Type B pancreatic cell (in vitro differentiated cells): Measurements from ENCODE around the gene P2RY8. TPM values are rescaled to one million over a fixed set of nuclear protein-coding genes. Genes with fewer than 3 reads are reported as not detected.
A peak's percentile ranks its signal among the peaks of the same experiment; 100 is the strongest.
"Not testable (repeated sequence)": the region's sequence is repeated elsewhere in the genome, so short reads cannot be mapped to it uniquely, and the experiment has no call there.

Experiments used
- DNase-seq: peaks from one replicate; pipeline ENCODE4 v3.0.0; 2021; ENCODE audit warnings: mixed read lengths; ENCODE audit not compliant: unreplicated experiment; ENCODE audit errors: extremely low spot score
- H3K27ac Mint-ChIP-seq: 2 replicates; pipeline ENCODE4 v1.8.0; 2021; ENCODE audit warnings: mild to moderate bottlenecking, mixed read lengths
- H3K27me3 Mint-ChIP-seq: 2 replicates; pipeline ENCODE4 v1.8.0; 2021; ENCODE audit warnings: mixed read lengths
- H3K36me3 Mint-ChIP-seq: 2 replicates; pipeline ENCODE4 v1.8.0; 2021; ENCODE audit warnings: mixed read lengths
- H3K4me1 Mint-ChIP-seq: one replicate; pipeline ENCODE4 v1.8.0; 2021; ENCODE audit warnings: mixed read lengths; ENCODE audit not compliant: unreplicated experiment
- H3K4me3 Mint-ChIP-seq: 2 replicates; pipeline ENCODE4 v1.8.0; 2021; ENCODE audit warnings: mild to moderate bottlenecking, mixed read lengths
- H3K9me3 Mint-ChIP-seq: 2 replicates; pipeline ENCODE4 v1.8.0; 2021; ENCODE audit warnings: mixed read lengths
- CTCF ChIP-seq: fragments of 200-600 bp; sonication (generic); conservative IDR thresholded peaks from 2 replicates; pipeline ENCODE4 v1.5.0; 2021; ENCODE audit warnings: antibody characterized with exemption, mild to moderate bottlenecking
- total RNA-seq: library from RNA; stranded (reverse); gene quantifications from 2 replicates; pipeline ENCODE4 v1.2.1, GENCODE V29; 2021; ENCODE audit warnings: low replicate concordance

Gene P2RY8
- total RNA-seq, 1 donor from 2014 or later: not detected

- Mint-ChIP-seq H3K27me3 (no peaks in the 10 kb centered on the region), H3K4me1 (no peaks in the 10 kb centered on the region), H3K4me3 (no peak overlapping the region), H3K9me3 (no peaks in the 10 kb centered on the region), H3K36me3 (no peaks in the 10 kb centered on the region), H3K27ac (no peak overlapping the region)
- TF ChIP-seq CTCF: no peak
- no peak for DNase-seq
Observed at GRCh38 chrX:1577845-1578244, 40.9 kb upstream of the P2RY8 start.

- no peak for DNase-seq
- H3K36me3 Mint-ChIP-seq: no peaks in the 10 kb centered on the region
Observed at GRCh38 chrX:1576201-1576992, 39.4 kb upstream of the P2RY8 start.

GRCh38 chrX:1574181-1574580, 37.2 kb upstream of the P2RY8 start:
- H3K9me3 Mint-ChIP-seq, H3K27ac Mint-ChIP-seq, DNase-seq, H3K4me3 Mint-ChIP-seq, H3K36me3 Mint-ChIP-seq, H3K27me3 Mint-ChIP-seq, H3K4me1 Mint-ChIP-seq: not testable (repeated sequence)

More at GRCh38 chrX:1576201-1576992, 39.4 kb upstream of the P2RY8 start:
- Mint-ChIP-seq H3K9me3 (no peaks in the 10 kb centered on the region), H3K4me3 (no peak overlapping the region), H3K27me3 (no peaks in the 10 kb centered on the region), H3K27ac (no peak overlapping the region), H3K4me1 (no peaks in the 10 kb centered on the region)
- TF ChIP-seq CTCF: no peak

GRCh38 chrX:1564750-1565683, 28.0 kb upstream of the P2RY8 start:
- TF ChIP-seq CTCF: no peak
- Mint-ChIP-seq H3K27ac (no peak overlapping the region), H3K4me3 (no peak overlapping the region), H3K27me3 (no peaks in the 10 kb centered on the region), H3K9me3 (no peaks in the 10 kb centered on the region), H3K4me1 (no peaks in the 10 kb centered on the region), H3K36me3 (no peaks in the 10 kb centered on the region)
- DNase-seq: peak; percentile 11

- not testable (repeated sequence) for H3K9me3 Mint-ChIP-seq, H3K27ac Mint-ChIP-seq, H3K4me1 Mint-ChIP-seq, H3K4me3 Mint-ChIP-seq, H3K36me3 Mint-ChIP-seq, H3K27me3 Mint-ChIP-seq
- peak; percentile 3 for DNase-seq
Observed at GRCh38 chrX:1564077-1564476, 27.1 kb upstream of the P2RY8 start.

GRCh38 chrX:1561164-1561563, 24.2 kb upstream of the P2RY8 start:
- H3K9me3 Mint-ChIP-seq: no peaks in the 10 kb centered on the region
- TF ChIP-seq CTCF: no peak
- DNase-seq: no peak
- H3K36me3 Mint-ChIP-seq: no peaks in the 10 kb centered on the region
- no peaks in the 10 kb centered on the region for H3K4me1 Mint-ChIP-seq
- H3K27ac Mint-ChIP-seq: no peak overlapping the region
- peaks cover 5% of the 10 kb centered on the region for H3K27me3 Mint-ChIP-seq
- no peak overlapping the region for H3K4me3 Mint-ChIP-seq
